Epithelial cell of proximal tubule (primary cell): Measurements from ENCODE around the gene ABCC11. TPM values are rescaled to one million over a fixed set of nuclear protein-coding genes. Genes with fewer than 3 reads are reported as not detected.
"Not testable (repeated sequence)": the region's sequence is repeated elsewhere in the genome, so short reads cannot be mapped to it uniquely, and the experiment has no call there.

ENCODE experiments used
- DNase-seq: peaks from one replicate; pipeline ENCODE4 v3.0.0-alpha.2; 2011; ENCODE audit warnings: low read depth
- H3K4me3 ChIP-seq: 2 replicates; pipeline ENCODE4 v1.5.1; 2011; ENCODE audit warnings: low read depth, mild to moderate bottlenecking, low read length
- CTCF ChIP-seq: conservative IDR thresholded peaks from 2 replicates; pipeline ENCODE4 v1.5.1; 2012; ENCODE audit warnings: low read depth, mild to moderate bottlenecking, low read length
- total RNA-seq: library from RNA; depleted of rRNA; stranded (reverse); fragments of >200 nt; gene quantifications from 2 replicates; pipeline ENCODE4 v1.2.3, GENCODE V29; 2015

ABCC11 gene
- total RNA-seq, 1 donor from 2014 or later: not detected

GRCh38 chr16:48187779-48188178 lies 59.6 kb downstream of the ABCC11 start:
- no peak overlapping the region for H3K4me3 ChIP-seq
- DNase-seq: no peak
- no peak for TF ChIP-seq CTCF

- TF ChIP-seq CTCF: no peak
- no peak for DNase-seq
- no peak overlapping the region for H3K4me3 ChIP-seq
Measured at GRCh38 chr16:48184681-48185080, 62.7 kb downstream of the ABCC11 start.

GRCh38 chr16:48182979-48183537 lies 64.3 kb downstream of the ABCC11 start:
- no peak for TF ChIP-seq CTCF
- H3K4me3 ChIP-seq: no peak overlapping the region
- no peak for DNase-seq

- not testable (repeated sequence) for H3K4me3 ChIP-seq, DNase-seq
Measured at GRCh38 chr16:48181746-48182520, 65.4 kb downstream of the ABCC11 start.

- H3K4me3 ChIP-seq: no peak overlapping the region
- DNase-seq: no peak
- no peak for TF ChIP-seq CTCF
Measured at GRCh38 chr16:48180868-48181480, 66.4 kb downstream of the ABCC11 start.

- no peak for DNase-seq
- no peak overlapping the region for H3K4me3 ChIP-seq
- no peak for TF ChIP-seq CTCF
Measured at GRCh38 chr16:48176635-48177408, 70.5 kb downstream of the ABCC11 start.

GRCh38 chr16:48173889-48174288 lies 73.5 kb downstream of the ABCC11 start:
- H3K4me3 ChIP-seq: no peak overlapping the region
- TF ChIP-seq CTCF: no peak
- DNase-seq: no peak
